T-helper 17 cell (primary cell): ENCODE results near the gene UGT1A9. TPM values are rescaled to one million over a fixed set of nuclear protein-coding genes. Genes with fewer than 3 reads are reported as not detected.
"Not testable (repeated sequence)": the region's sequence is repeated elsewhere in the genome, so short reads cannot be mapped to it uniquely, and the experiment has no call there.

Experiments used
- ATAC-seq: fragments of 150-1000 bp; cut with Tn5 transposase; 2 replicates; pipeline ENCODE4 v1.10.0; 2021; ENCODE audit warnings: mild to moderate bottlenecking, moderate library complexity
- DNase-seq, 3 donors: peaks; one replicate each; pipeline versions ENCODE4 v3.0.0 to v3.0.0-alpha.2; 2020 to 2021
- H3K9me3 ChIP-seq: one replicate; pipeline ENCODE4 v1.7.0; 2013; ENCODE audit warnings: low read length, mild to moderate bottlenecking; ENCODE audit not compliant: control insufficient read depth, poor library complexity, severe bottlenecking
- H3K27ac Mint-ChIP-seq: one replicate; pipeline ENCODE4 v1.8.0; 2022; ENCODE audit warnings: mild to moderate bottlenecking, moderate library complexity, mixed read lengths
- H3K27me3 Mint-ChIP-seq: one replicate; pipeline ENCODE4 v1.8.0; 2022; ENCODE audit warnings: mixed read lengths
- H3K36me3 Mint-ChIP-seq: one replicate; pipeline ENCODE4 v1.8.0; 2022; ENCODE audit warnings: low read depth, mixed read lengths
- H3K4me1 Mint-ChIP-seq: one replicate; pipeline ENCODE4 v1.8.0; 2022; ENCODE audit warnings: mild to moderate bottlenecking, mixed read lengths
- H3K4me3 Mint-ChIP-seq: one replicate; pipeline ENCODE4 v1.8.0; 2022; ENCODE audit warnings: mild to moderate bottlenecking, moderate library complexity, mixed read lengths
- total RNA-seq, 4 donors: library from RNA in 2 of 4; stranded (reverse) in 2 of 4; gene quantifications; one replicate each; pipeline ENCODE4 v1.2.3 and lab custom pipeline; 2022 to 2026

Gene UGT1A9
- total RNA-seq, 2 donors from 2014 or later: not detected

DNA sequence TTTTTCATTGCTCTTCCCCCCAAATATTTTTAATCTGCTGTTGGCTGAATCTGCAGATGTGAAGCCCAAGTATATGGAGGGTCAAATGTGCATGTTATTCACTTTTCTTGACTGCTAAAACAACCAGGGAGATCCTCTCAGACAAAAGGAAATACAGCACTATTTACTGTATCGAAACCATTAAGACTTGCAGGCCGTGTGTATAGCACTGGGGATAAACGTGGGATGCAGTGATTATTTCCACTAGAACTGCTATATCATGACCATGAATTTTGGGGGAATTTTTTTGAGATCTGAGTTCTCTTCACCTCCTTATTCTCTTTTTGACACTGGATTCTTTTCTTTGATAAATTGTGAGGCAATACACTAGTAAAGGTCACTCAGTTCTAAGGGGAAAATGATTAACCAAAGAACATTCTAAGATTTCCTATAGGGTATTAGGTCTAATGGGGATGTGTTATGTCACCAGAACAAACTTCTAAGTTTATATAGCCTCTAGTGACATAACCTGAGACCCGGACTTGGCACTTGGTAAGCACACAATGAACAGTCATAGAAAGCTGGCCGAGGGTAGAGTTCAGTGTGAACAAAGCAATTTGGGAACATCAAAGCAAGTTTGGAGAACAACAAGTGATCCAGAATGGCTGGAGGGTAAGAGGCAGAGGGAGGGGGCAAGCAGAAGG lies 73.5 kb downstream of the UGT1A9 start:
- Mint-ChIP-seq H3K4me3 (no peak overlapping the region), H3K27ac (no peak overlapping the region), H3K4me1 (no peaks in the 10 kb centered on the region), H3K27me3 (peaks cover 52% of the 10 kb centered on the region), H3K36me3 (peaks cover under 1% of the 10 kb centered on the region)
- DNase-seq (no peak), ATAC-seq (no peak)
- no peaks in the 10 kb centered on the region for H3K9me3 ChIP-seq

- H3K4me1 Mint-ChIP-seq, H3K9me3 ChIP-seq, H3K27ac Mint-ChIP-seq, DNase-seq, H3K36me3 Mint-ChIP-seq, H3K4me3 Mint-ChIP-seq, ATAC-seq: not testable (repeated sequence)
- peaks cover 48% of the 10 kb centered on the region for H3K27me3 Mint-ChIP-seq
Observed at GRCh38 chr2:233745838-233746237, 74.1 kb downstream of the UGT1A9 start.

DNA sequence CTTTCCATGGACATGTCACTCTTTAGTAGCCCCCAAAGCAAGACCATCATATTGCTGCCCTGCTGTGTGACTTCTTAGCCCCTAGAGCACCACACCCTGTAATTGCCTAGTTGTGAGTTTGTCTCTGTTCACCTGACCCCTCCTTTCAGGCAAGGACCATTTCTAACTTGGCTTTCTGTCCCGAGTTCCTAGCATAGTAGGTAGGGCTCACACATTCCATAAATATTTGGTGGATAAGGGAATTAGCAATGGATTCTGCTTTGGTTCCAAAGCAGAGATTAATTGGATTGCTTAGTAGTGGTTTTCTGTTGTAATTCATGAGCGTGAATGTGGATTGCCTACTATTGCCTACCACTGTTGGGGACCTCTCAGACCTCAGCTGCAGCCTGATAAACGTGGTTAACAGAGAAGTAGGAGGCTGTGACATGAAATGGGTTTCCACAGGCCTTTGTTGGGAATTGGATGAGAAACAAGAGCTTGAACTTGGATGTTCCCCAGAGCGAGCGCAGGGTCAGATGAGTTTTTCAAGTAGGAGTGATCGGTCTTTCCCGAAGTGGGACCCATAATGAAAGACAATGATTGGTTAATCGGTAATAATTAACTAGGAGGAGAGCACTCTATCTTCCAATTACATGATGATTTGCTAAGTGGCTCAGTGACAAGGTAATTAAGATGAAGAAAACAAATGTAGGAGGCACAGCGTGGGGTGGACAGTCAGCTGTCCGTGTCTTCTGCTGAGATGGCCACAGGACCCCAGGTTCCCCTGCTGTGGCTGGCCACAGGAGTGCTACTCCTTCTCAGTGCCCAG lies 75.0 kb downstream of the UGT1A9 start:
- H3K4me1 Mint-ChIP-seq: no peaks in the 10 kb centered on the region
- no peak for DNase-seq
- ATAC-seq: no peak
- no peaks in the 10 kb centered on the region for H3K36me3 Mint-ChIP-seq
- H3K4me3 Mint-ChIP-seq: no peak overlapping the region
- H3K9me3 ChIP-seq: no peaks in the 10 kb centered on the region
- H3K27ac Mint-ChIP-seq: no peak overlapping the region
- peaks cover 40% of the 10 kb centered on the region for H3K27me3 Mint-ChIP-seq

GRCh38 chr2:233747283-233747544 lies 75.5 kb downstream of the UGT1A9 start:
- H3K36me3 Mint-ChIP-seq: no peaks in the 10 kb centered on the region
- no peaks in the 10 kb centered on the region for H3K9me3 ChIP-seq
- no peak overlapping the region for H3K27ac Mint-ChIP-seq
- DNase-seq (no peak), ATAC-seq (no peak)
- H3K27me3 Mint-ChIP-seq: peaks cover 37% of the 10 kb centered on the region
- H3K4me1 Mint-ChIP-seq: no peaks in the 10 kb centered on the region
- H3K4me3 Mint-ChIP-seq: no peak overlapping the region

DNA sequence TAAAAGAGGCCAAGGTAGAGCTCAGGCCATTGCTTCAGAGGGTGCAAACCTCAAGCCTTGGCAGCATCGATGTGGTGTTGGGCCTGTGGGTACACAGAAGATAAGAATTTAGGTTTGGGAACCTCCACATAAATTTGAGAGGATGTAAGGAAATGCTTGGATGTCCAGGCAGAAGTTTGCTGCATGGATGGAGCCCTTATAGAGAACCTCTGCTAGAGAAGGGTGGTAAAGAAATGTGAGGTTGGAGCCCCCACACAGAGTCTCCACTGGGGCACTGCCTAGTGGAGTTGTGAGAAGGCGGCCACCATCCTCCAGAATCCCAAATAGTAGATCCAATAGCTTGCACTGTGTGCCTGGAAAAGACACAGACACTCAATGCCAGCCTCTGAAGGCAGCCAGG lies 79.0 kb downstream of the UGT1A9 start:
- H3K27ac Mint-ChIP-seq, H3K9me3 ChIP-seq, H3K4me1 Mint-ChIP-seq, H3K36me3 Mint-ChIP-seq, H3K4me3 Mint-ChIP-seq, DNase-seq, ATAC-seq: not testable (repeated sequence)
- peaks cover 34% of the 10 kb centered on the region for H3K27me3 Mint-ChIP-seq

- H3K4me1 Mint-ChIP-seq, DNase-seq, ATAC-seq, H3K9me3 ChIP-seq, H3K4me3 Mint-ChIP-seq, H3K36me3 Mint-ChIP-seq, H3K27ac Mint-ChIP-seq: not testable (repeated sequence)
- H3K27me3 Mint-ChIP-seq: peaks cover 31% of the 10 kb centered on the region
Observed at GRCh38 chr2:233751212-233752009, 79.7 kb downstream of the UGT1A9 start.

- H3K27ac Mint-ChIP-seq: no peak overlapping the region
- DNase-seq (no peak), ATAC-seq (no peak)
- peaks cover 12% of the 10 kb centered on the region for H3K27me3 Mint-ChIP-seq
- no peaks in the 10 kb centered on the region for H3K4me1 Mint-ChIP-seq
- H3K4me3 Mint-ChIP-seq: no peak overlapping the region
- H3K9me3 ChIP-seq: no peaks in the 10 kb centered on the region
- no peaks in the 10 kb centered on the region for H3K36me3 Mint-ChIP-seq
Observed at GRCh38 chr2:233754872-233755611, 83.3 kb downstream of the UGT1A9 start.

GRCh38 chr2:233756429-233757081 lies 84.9 kb downstream of the UGT1A9 start:
- ATAC-seq (no peak), DNase-seq (no peak)
- Mint-ChIP-seq H3K36me3 (no peaks in the 10 kb centered on the region), H3K27me3 (peaks cover 19% of the 10 kb centered on the region), H3K27ac (no peak overlapping the region), H3K4me3 (no peak overlapping the region), H3K4me1 (no peaks in the 10 kb centered on the region)
- no peaks in the 10 kb centered on the region for H3K9me3 ChIP-seq

- DNase-seq: no peak
- Mint-ChIP-seq H3K27ac (no peak overlapping the region), H3K27me3 (peaks cover 19% of the 10 kb centered on the region), H3K4me1 (no peaks in the 10 kb centered on the region), H3K36me3 (no peaks in the 10 kb centered on the region), H3K4me3 (no peak overlapping the region)
- no peak for ATAC-seq
- no peaks in the 10 kb centered on the region for H3K9me3 ChIP-seq
Observed at GRCh38 chr2:233758141-233758540, 86.4 kb downstream of the UGT1A9 start.

DNA sequence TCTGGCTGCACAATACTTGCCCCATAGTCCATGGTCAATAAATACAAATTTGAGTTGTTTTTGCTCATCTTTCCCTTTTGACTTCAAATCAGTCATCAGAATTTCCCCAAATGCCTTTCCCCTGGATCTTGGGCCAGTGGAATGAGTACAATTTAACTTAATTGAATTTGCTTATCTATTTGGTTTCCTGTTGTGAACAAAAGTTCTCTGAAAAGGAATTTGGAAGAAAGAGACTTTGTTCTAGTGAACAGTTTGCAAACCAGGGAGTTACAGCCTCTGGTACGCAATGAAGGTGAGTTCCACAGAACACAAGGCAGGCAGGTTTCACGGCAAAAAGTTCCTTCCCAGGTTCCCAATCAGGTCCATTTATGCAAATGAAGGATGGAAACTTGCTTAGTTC lies 87.2 kb downstream of the UGT1A9 start:
- Mint-ChIP-seq H3K4me3 (no peak overlapping the region), H3K4me1 (no peaks in the 10 kb centered on the region), H3K36me3 (no peaks in the 10 kb centered on the region), H3K27ac (no peak overlapping the region), H3K27me3 (peaks cover 22% of the 10 kb centered on the region)
- no peaks in the 10 kb centered on the region for H3K9me3 ChIP-seq
- DNase-seq (no peak), ATAC-seq (no peak)

- peaks cover 31% of the 10 kb centered on the region for H3K27me3 Mint-ChIP-seq
- H3K4me3 Mint-ChIP-seq: no peak within 1 kb of the TSS
Observed at GRCh38 chr2:233760043-233760442, 88.3 kb downstream of the UGT1A9 start, which contains the start of gene UGT1A1. UGT1A1 (plus strand) TSS chr2:233760270; CDS start chr2:233760288, 18 bp downstream.

GRCh38 chr2:233761040-233761769 lies 89.5 kb downstream of the UGT1A9 start:
- Mint-ChIP-seq H3K4me3 (no peak overlapping the region), H3K27ac (no peak overlapping the region), H3K27me3 (peaks cover 37% of the 10 kb centered on the region), H3K36me3 (peaks cover 2% of the 10 kb centered on the region), H3K4me1 (no peaks in the 10 kb centered on the region)
- DNase-seq: no peak
- no peak for ATAC-seq
- no peaks in the 10 kb centered on the region for H3K9me3 ChIP-seq

More at GRCh38 chr2:233760043-233760442, 88.3 kb downstream of the UGT1A9 start, which contains the start of gene UGT1A1:
- ATAC-seq: no peak
- no peaks in the 10 kb centered on the region for H3K36me3 Mint-ChIP-seq
- no peak for DNase-seq
- H3K27ac Mint-ChIP-seq: no peak within 1 kb of the TSS
- no peaks in the 10 kb centered on the region for H3K9me3 ChIP-seq
- H3K4me1 Mint-ChIP-seq: no peaks in the 10 kb centered on the region
